ENCODE data around the gene DYNLL1. TPM values are rescaled to one million over a fixed set of nuclear protein-coding genes. Genes with fewer than 3 reads are reported as not detected.

Gene DYNLL1
- polyA plus RNA-seq, 1 experiment, result 720 TPM

DNA sequence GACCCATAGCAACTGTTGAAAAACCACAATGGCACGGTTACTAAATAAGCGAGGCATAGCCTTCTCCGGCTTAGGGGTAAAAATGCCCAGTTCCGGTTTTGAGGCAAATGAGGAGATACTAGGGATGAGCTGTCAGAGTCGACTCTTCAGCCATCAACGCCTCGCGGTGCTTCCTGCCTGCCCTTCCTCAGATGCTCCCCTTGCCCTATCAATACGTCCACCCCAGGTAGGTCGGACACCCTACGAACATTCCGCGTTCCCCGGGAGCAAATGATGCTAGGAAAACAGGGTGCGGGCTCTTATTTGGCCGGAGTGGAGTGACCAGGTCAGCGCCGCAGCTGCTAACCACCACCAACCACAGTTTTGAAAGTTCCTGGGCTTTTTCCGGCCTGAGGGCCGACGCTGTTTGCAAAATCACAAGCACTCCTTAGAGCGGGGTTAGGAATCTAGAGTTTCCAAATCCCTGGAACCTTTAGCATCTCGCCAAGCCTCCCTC, 27.5 kb upstream of the DYNLL1 start:
- CTCF ChIA-PET, result interaction anchor here (0.5 to 1.9 kb wide), 9 partner anchors 11 to 226 kb away, joined by 3 to 9 read pairs (median 4); partner anchors contain the start of gene SIRT4
- no peak for TF ChIP-seq CTCF (IDR thresholded peaks at IDR 0.05; ENCODE audit: low read depth, low read length)
- Histone ChIP-seq H3K9me3 (ENCODE audit: control insufficient read depth, insufficient read depth, low read length) (no peaks in the 10 kb centered on the region; the same call in 1 of the 2 replicates), H3K27me3 (ENCODE audit: control insufficient read depth, insufficient read depth, low read length) (no peaks in the 10 kb centered on the region), H3K4me3 (ENCODE audit: low read depth, low read length) (peak overlapping the region; percentile 93), H3K27ac (ENCODE audit: low read depth, low read length) (peak overlapping the region; percentile 75)
- POLR2A ChIA-PET, result interaction anchor here (0.7 to 1.8 kb wide), 5 partner anchors 10 to 889 kb away, joined by 3 to 6 read pairs (median 5); partner anchors contain the start of genes COQ5 and DYNLL1
- no peak for DNase-seq (ENCODE audit: low read depth, low spot score)

DNA sequence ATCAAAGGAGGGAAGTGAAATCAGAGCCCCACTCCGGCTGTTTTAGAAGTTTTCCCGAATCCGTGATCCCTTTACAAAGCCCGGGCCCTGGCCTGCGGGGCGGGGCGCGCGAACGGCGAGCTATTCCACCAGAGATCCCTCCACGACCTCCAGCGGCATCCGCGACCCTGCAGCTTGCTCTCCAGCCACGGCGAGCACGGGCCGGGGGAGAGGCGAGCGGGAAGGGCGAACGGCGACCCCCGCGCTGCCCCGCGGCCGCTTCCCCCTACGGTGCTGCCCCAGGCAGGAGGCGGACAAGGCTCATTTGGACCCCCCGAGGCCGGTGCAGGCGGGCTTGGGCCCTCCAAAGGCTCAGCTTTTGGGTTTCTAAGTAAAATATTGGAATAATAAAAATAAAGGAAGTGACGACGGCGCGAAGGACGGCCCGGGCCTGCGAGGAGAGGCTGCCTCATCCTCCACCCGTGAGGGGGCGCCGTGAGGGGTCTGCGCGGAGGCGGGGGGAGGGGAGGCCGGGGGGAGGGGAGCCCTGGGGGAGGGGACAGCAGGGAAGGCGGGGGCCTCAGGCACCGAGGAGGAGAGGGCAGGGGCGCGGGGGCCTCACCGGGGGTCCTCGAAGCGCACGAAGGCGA, 27.0 kb upstream of the DYNLL1 start:
- Histone ChIP-seq H3K4me3 (ENCODE audit: low read depth, low read length) (peak overlapping the region; percentile 93), H3K27me3 (ENCODE audit: control insufficient read depth, insufficient read depth, low read length) (no peaks in the 10 kb centered on the region), H3K27ac (ENCODE audit: low read depth, low read length) (peak overlapping the region; percentile 75), H3K9me3 (ENCODE audit: control insufficient read depth, insufficient read depth, low read length) (no peaks in the 10 kb centered on the region; the same call in 1 of the 2 replicates)
- DNase-seq (ENCODE audit: low read depth, low spot score), result no peak
- CTCF ChIA-PET, result interaction anchor here (0.5 to 1.9 kb wide), 10 partner anchors 11 to 178 kb away, joined by 3 to 9 read pairs (median 4); partner anchors contain the start of gene SIRT4
- POLR2A ChIA-PET, result interaction anchor here (0.7 to 1.8 kb wide), 5 partner anchors 11 to 889 kb away, joined by 3 to 6 read pairs (median 5); partner anchors contain the start of genes COQ5 and DYNLL1
- 0 out of 2 replicates have a peak, but pooled peaks have one; percentile 7 for TF ChIP-seq CTCF (IDR thresholded peaks at IDR 0.05; ENCODE audit: low read depth, low read length)

GRCh38 chr12:120469450-120470149, 26.3 kb upstream of the DYNLL1 start, which contains the start of gene SRSF9:
Gene SRSF9, minus strand, starts transcription at chr12:120469748. Its CDS starts 139 bp downstream, at chr12:120469609.
- H3K9me3 ChIP-seq (ENCODE audit: control insufficient read depth, insufficient read depth, low read length), result no peaks in the 10 kb centered on the region; the same call in 1 of the 2 replicates
- DNase-seq (ENCODE audit: low read depth, low spot score), result peak; percentile 93
- peak within 1 kb of the TSS; percentile 93 for H3K4me3 ChIP-seq (ENCODE audit: low read depth, low read length)
- POLR2A ChIA-PET, result interaction anchor here (0.7 to 1.8 kb wide), 3 partner anchors 11 to 59 kb away, joined by 3 to 5 read pairs (median 3); partner anchors contain the start of genes COQ5 and DYNLL1
- CTCF ChIA-PET, result interaction anchor here (0.5 to 1.9 kb wide), 18 partner anchors 10 to 268 kb away, joined by 3 to 11 read pairs (median 4); partner anchors contain the start of gene SIRT4
- TF ChIP-seq CTCF (IDR thresholded peaks at IDR 0.05; ENCODE audit: low read depth, low read length), result peak; percentile 88
- no peaks in the 10 kb centered on the region for H3K27me3 ChIP-seq (ENCODE audit: control insufficient read depth, insufficient read depth, low read length)
- peak within 1 kb of the TSS; percentile 75 for H3K27ac ChIP-seq (ENCODE audit: low read depth, low read length)

DNA sequence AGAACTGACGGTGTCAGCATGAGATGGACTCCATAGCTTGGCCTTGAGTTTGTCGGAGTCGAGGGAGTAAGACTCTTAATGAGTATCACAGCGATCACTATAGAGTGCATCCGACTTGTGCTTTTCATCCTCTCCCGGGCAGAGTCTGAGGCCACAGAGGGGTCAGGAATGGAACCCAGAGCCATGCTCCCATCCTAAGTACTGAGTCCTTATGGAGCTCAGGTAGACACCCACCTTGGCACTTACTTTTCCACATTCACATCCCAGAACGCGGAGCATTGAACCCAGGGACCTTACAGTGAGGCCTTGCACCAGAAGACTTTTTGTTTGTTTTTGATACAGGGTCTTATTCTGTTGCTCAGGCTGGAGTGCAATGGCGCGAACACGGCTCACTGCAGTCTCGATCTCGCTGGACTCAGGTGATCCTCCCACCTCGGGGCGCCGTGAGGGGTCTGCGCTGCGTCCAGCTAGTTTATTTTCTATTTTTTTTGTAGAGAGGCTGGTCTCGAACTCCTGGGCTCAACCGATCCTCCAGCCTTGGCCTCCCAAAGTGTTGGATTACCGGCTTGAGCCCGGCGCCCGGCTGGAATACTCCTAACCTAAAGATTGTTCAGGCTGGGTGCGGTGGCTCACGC, 25.6 kb upstream of the DYNLL1 start:
- no peak for TF ChIP-seq CTCF (IDR thresholded peaks at IDR 0.05; ENCODE audit: low read depth, low read length)
- H3K27me3 ChIP-seq (ENCODE audit: control insufficient read depth, insufficient read depth, low read length), result no peaks in the 10 kb centered on the region
- DNase-seq (ENCODE audit: low read depth, low spot score), result no peak
- CTCF ChIA-PET, result interaction anchor here (0.5 to 1.9 kb wide), 15 partner anchors 9 to 269 kb away, joined by 3 to 11 read pairs (median 5); partner anchors contain the start of gene SIRT4
- peak overlapping the region; percentile 11 for H3K27ac ChIP-seq (ENCODE audit: low read depth, low read length)
- H3K9me3 ChIP-seq (ENCODE audit: control insufficient read depth, insufficient read depth, low read length), result no peaks in the 10 kb centered on the region; the same call in 1 of the 2 replicates
- peak overlapping the region; percentile 93 for H3K4me3 ChIP-seq (ENCODE audit: low read depth, low read length)
- POLR2A ChIA-PET, result interaction anchor here (0.7 kb wide), 2 partner anchors 26 to 75 kb away, joined by 3 read pairs; partner anchors contain the start of gene DYNLL1
